H9 (cell line): ENCODE measurements around the gene ITPKB. TPM values are rescaled to one million over a fixed set of nuclear protein-coding genes. Genes with fewer than 3 reads are reported as not detected.

Experiments
- DNase-seq: peaks from one replicate; pipeline ENCODE4 v3.0.0-alpha.2; 2017
- H2AFZ ChIP-seq: one replicate; pipeline ENCODE4 v1.6.1; 2013; ENCODE audit warnings: mild to moderate bottlenecking, low read length, control low read depth, moderate library complexity
- H2AK5ac ChIP-seq: 2 replicates; pipeline ENCODE4 v1.6.1; 2013; ENCODE audit warnings: low read length, control low read depth, mixed read lengths; ENCODE audit not compliant: insufficient read length
- H2BK120ac ChIP-seq: one replicate; pipeline ENCODE4 v1.6.1; 2013; ENCODE audit warnings: low read depth, mild to moderate bottlenecking, low read length, control low read depth, inconsistent platforms; ENCODE audit not compliant: poor library complexity, severe bottlenecking
- H2BK12ac ChIP-seq: 2 replicates; pipeline ENCODE4 v1.6.1; 2013; ENCODE audit warnings: low read length, control low read depth, mixed read lengths, low read depth; ENCODE audit not compliant: insufficient read length
- H2BK15ac ChIP-seq: 2 replicates; pipeline ENCODE4 v1.6.1; 2013; ENCODE audit warnings: low read depth, low read length, control low read depth
- H2BK20ac ChIP-seq: one replicate; pipeline ENCODE4 v1.6.1; 2013; ENCODE audit warnings: low read depth, mild to moderate bottlenecking, low read length, control low read depth, inconsistent platforms; ENCODE audit not compliant: poor library complexity, severe bottlenecking
- H2BK5ac ChIP-seq: 2 replicates; pipeline ENCODE4 v1.6.1; 2013; ENCODE audit warnings: low read length, control low read depth, mixed read lengths; ENCODE audit not compliant: insufficient read length
- H3K14ac ChIP-seq: 2 replicates; pipeline ENCODE4 v1.6.1; 2013; ENCODE audit warnings: low read length, control low read depth; ENCODE audit not compliant: insufficient read depth
- H3K18ac ChIP-seq: 2 replicates; pipeline ENCODE4 v1.6.1; 2013; ENCODE audit warnings: low read depth, mild to moderate bottlenecking, mixed read lengths, low read length, control low read depth; ENCODE audit not compliant: insufficient read length
- H3K23ac ChIP-seq: 2 replicates; pipeline ENCODE4 v1.6.1; 2013; ENCODE audit warnings: low read length, control low read depth, mixed read lengths, low read depth; ENCODE audit not compliant: insufficient read length
- H3K23me2 ChIP-seq: 2 replicates; pipeline ENCODE4 v1.6.1; 2013; ENCODE audit warnings: low read depth, mild to moderate bottlenecking, mixed read lengths, low read length, control low read depth; ENCODE audit not compliant: insufficient read length, poor library complexity, severe bottlenecking
- H3K27ac ChIP-seq: 2 replicates; pipeline ENCODE4 v1.5.1; 2013; ENCODE audit warnings: low read length, control low read depth, mixed read lengths, low read depth; ENCODE audit not compliant: insufficient read length
- H3K27me3 ChIP-seq: 2 replicates; pipeline ENCODE4 v1.6.1; 2013; ENCODE audit warnings: low read length, control low read depth, inconsistent platforms; ENCODE audit not compliant: insufficient read depth
- H3K4ac ChIP-seq: 2 replicates; pipeline ENCODE4 v1.6.1; 2013; ENCODE audit warnings: low read depth, mild to moderate bottlenecking, control low read depth, inconsistent platforms, low read length, moderate library complexity
- H3K4me1 ChIP-seq: 2 replicates; pipeline ENCODE4 v1.6.1; 2013; ENCODE audit warnings: low read length, control low read depth, inconsistent platforms; ENCODE audit not compliant: insufficient read depth
- H3K4me2 ChIP-seq: 2 replicates; pipeline ENCODE4 v1.6.1; 2013; ENCODE audit warnings: low read length, control low read depth, mixed read lengths; ENCODE audit not compliant: insufficient read length, insufficient read depth
- H3K56ac ChIP-seq: 2 replicates; pipeline ENCODE4 v1.6.1; 2013; ENCODE audit warnings: low read depth, mild to moderate bottlenecking, mixed read lengths, low read length, control low read depth; ENCODE audit not compliant: insufficient read length
- H3K79me1 ChIP-seq: 2 replicates; pipeline ENCODE4 v1.6.1; 2013; ENCODE audit warnings: low read depth, mild to moderate bottlenecking, moderate library complexity, low read length, control low read depth, inconsistent platforms; ENCODE audit not compliant: insufficient read depth, poor library complexity, severe bottlenecking
- H3K79me2 ChIP-seq: 2 replicates; pipeline ENCODE4 v1.6.1; 2013; ENCODE audit warnings: low read length, control low read depth, inconsistent platforms; ENCODE audit not compliant: insufficient read depth
- H3K9ac ChIP-seq: 2 replicates; pipeline ENCODE4 v1.6.1; 2013; ENCODE audit warnings: low read length, control low read depth, mixed read lengths; ENCODE audit not compliant: insufficient read length; ENCODE audit errors: extremely low read depth
- H3K9me3 ChIP-seq: one replicate; pipeline ENCODE4 v1.6.1; 2013; ENCODE audit warnings: low read depth, low read length, inconsistent platforms; ENCODE audit not compliant: control insufficient read depth
- H3T11ph ChIP-seq: one replicate; pipeline ENCODE4 v1.6.1; 2013; ENCODE audit warnings: mild to moderate bottlenecking, low read length, control low read depth, inconsistent platforms
- H4K20me1 ChIP-seq: one replicate; pipeline ENCODE4 v1.6.1; 2013; ENCODE audit not compliant: control insufficient read depth, insufficient read length, insufficient read depth
- H4K5ac ChIP-seq: 2 replicates; pipeline ENCODE4 v1.6.1; 2013; ENCODE audit warnings: low read depth, mild to moderate bottlenecking, mixed read lengths, low read length, control low read depth; ENCODE audit not compliant: insufficient read length
- H4K8ac ChIP-seq: replicated peaks from 2 replicates; pipeline ENCODE4 v1.6.1; 2013; ENCODE audit warnings: low read length, control low read depth, mixed read lengths, low read depth; ENCODE audit not compliant: insufficient read length
- H4K91ac ChIP-seq: 2 replicates; pipeline ENCODE4 v1.6.1; 2013; ENCODE audit warnings: low read depth, mild to moderate bottlenecking, moderate library complexity, mixed read lengths, low read length, control low read depth; ENCODE audit not compliant: insufficient read length
- H3K27ac Mint-ChIP-seq, 3 experiments: 2 replicates in 2 of 3; 3 replicates in 1 of 3; pipeline ENCODE4 v1.8.0; 2020 to 2021; ENCODE audit warnings: mixed read lengths in 3 of 3, mild to moderate bottlenecking in 1 of 3, moderate library complexity in 1 of 3
- H3K27me3 Mint-ChIP-seq: 2 replicates; pipeline ENCODE4 v1.8.0; 2021; ENCODE audit warnings: low read depth, mild to moderate bottlenecking, moderate library complexity, mixed read lengths
- H3K36me3 Mint-ChIP-seq, 3 experiments: 2 replicates in 2 of 3; 3 replicates in 1 of 3; pipeline ENCODE4 v1.8.0; 2020 to 2021; ENCODE audit warnings: low read depth in 3 of 3, mixed read lengths in 3 of 3; ENCODE audit not compliant: insufficient read depth in 1 of 3
- H3K4me1 Mint-ChIP-seq, 2 experiments: 2 replicates each; pipeline ENCODE4 v1.8.0; 2020; ENCODE audit warnings: mixed read lengths in 2 of 2
- H3K4me3 Mint-ChIP-seq, 2 experiments: 2 replicates in 1 of 2; 3 replicates in 1 of 2; pipeline ENCODE4 v1.8.0; 2020 to 2021; ENCODE audit warnings: mild to moderate bottlenecking in 2 of 2, mixed read lengths in 2 of 2, moderate library complexity in 1 of 2
- H3K9me3 Mint-ChIP-seq, 2 experiments: 2 replicates in 1 of 2; 3 replicates in 1 of 2; pipeline ENCODE4 v1.8.0; 2020; ENCODE audit warnings: mild to moderate bottlenecking in 2 of 2, mixed read lengths in 2 of 2, moderate library complexity in 1 of 2
- CTCF ChIP-seq: fragments of 200-600 bp; sonication (generic); conservative IDR thresholded peaks from 3 replicates; pipeline ENCODE4 v1.8.0; 2021; ENCODE audit warnings: antibody characterized with exemption, mild to moderate bottlenecking
- WGBS: extraction: QIAGEN DNeasy Blood & Tissue Kit; methylation state at CpG from one replicate; pipeline ENCODE4 v1.1.7; 2013; ENCODE audit warnings: missing lambda C conversion rate, low lambda C conversion rate, mixed read lengths; ENCODE audit not compliant: insufficient read length; ENCODE audit errors: extremely low coverage; 5-methylcytosine and 5-hydroxymethylcytosine counted together
- total RNA-seq: library from RNA; stranded (reverse); gene quantifications from 2 replicates; pipeline ENCODE4 v1.2.1, GENCODE V29; 2021

Gene ITPKB
- total RNA-seq, 1 experiment from 2014 or later, result 3.8 TPM

- no peak overlapping the region for H2BK12ac ChIP-seq
- no peaks in the 10 kb centered on the region for H3K23me2 ChIP-seq
- H3K36me3 Mint-ChIP-seq, result no peaks in the 10 kb centered on the region
- H3K27me3 ChIP-seq, result no peaks in the 10 kb centered on the region
- H3K4me2 ChIP-seq, result no peak overlapping the region
- no peaks in the 10 kb centered on the region for H3K79me1 ChIP-seq
- no peak overlapping the region for H3K56ac ChIP-seq
- H3K27ac ChIP-seq, result no peak overlapping the region
- no peak overlapping the region for H3K4ac ChIP-seq
- no peak overlapping the region for H4K91ac ChIP-seq
- H2BK5ac ChIP-seq, result no peak overlapping the region
- no peak overlapping the region for H2BK120ac ChIP-seq
- no peak overlapping the region for H3T11ph ChIP-seq
- H2BK20ac ChIP-seq, result no peak overlapping the region
- no peak overlapping the region for H3K9ac ChIP-seq
- no peaks in the 10 kb centered on the region for H3K9me3 ChIP-seq
- no peak overlapping the region for H2BK15ac ChIP-seq
- no peak overlapping the region for H4K5ac ChIP-seq
- no peaks in the 10 kb centered on the region for H3K79me2 ChIP-seq
- no peak for DNase-seq
- no peaks in the 10 kb centered on the region for H3K4me1 ChIP-seq
- no peak overlapping the region for H3K27ac Mint-ChIP-seq
- no peak overlapping the region for H3K4me3 Mint-ChIP-seq
- H2AFZ ChIP-seq, result no peak overlapping the region
- no peaks in the 10 kb centered on the region for H4K20me1 ChIP-seq
- no peak overlapping the region for H4K8ac ChIP-seq
- no peak overlapping the region for H3K23ac ChIP-seq
- no peak overlapping the region for H2AK5ac ChIP-seq
- H3K18ac ChIP-seq, result no peak overlapping the region
- TF ChIP-seq CTCF, result no peak
- no CpG with 5 or more reads among the region's 9 CpGs for WGBS
- H3K4me1 Mint-ChIP-seq, result peaks cover 0 to 7% of the 10 kb centered on the region in 2 experiments; a peak in 3 of 4 replicates
- peaks cover 16% of the 10 kb centered on the region for H3K27me3 Mint-ChIP-seq
- H3K9me3 Mint-ChIP-seq, result no peaks in the 10 kb centered on the region
- no peak overlapping the region for H3K14ac ChIP-seq
Measured at GRCh38 chr1:226754793-226755533, 15.9 kb upstream of the ITPKB start.
